HEK293 (cell line): Measurements from ENCODE around the gene ZDHHC24.

ENCODE experiments used
- CTCF ChIA-PET: fragments of 350-600 bp; formaldehyde crosslinking; extraction: SDS; loops from one replicate; lab custom pipeline; 2021; ENCODE audit warnings: antibody characterized with exemption; lab: Yijun Ruan, JAX
- POLR2A ChIA-PET: fragments of 300-600 bp; formaldehyde crosslinking; extraction: SDS; loops from one replicate; lab custom pipeline; 2020; ENCODE audit warnings: antibody characterized with exemption, inconsistent platforms; lab: Yijun Ruan, JAX
- H3K27ac ChIP-seq: fragments of 200-500 bp; sonication (Bioruptor generic); 2 replicates; pipeline ENCODE4 v1.5.1; 2014; ENCODE audit warnings: low read depth, low read length, control low read depth, inconsistent platforms; ENCODE audit errors: extremely low read depth
- H3K36me3 ChIP-seq, 2 experiments: fragments of 200-500 bp in 1 of 2; sonication (Bioruptor generic) in 1 of 2; 1 replicate in 1 of 2; 2 replicates in 1 of 2; pipeline ENCODE4 v1.5.1; 2014 to 2017; ENCODE audit warnings: inconsistent platforms in 2 of 2, low read length in 2 of 2; ENCODE audit not compliant: control insufficient read depth in 2 of 2, insufficient read depth in 1 of 2
- H3K4me1 ChIP-seq: fragments of 200-500 bp; sonication (Bioruptor generic); 2 replicates; pipeline ENCODE4 v1.5.1; 2014; ENCODE audit warnings: mild to moderate bottlenecking, low read length, inconsistent platforms; ENCODE audit not compliant: control insufficient read depth, insufficient read depth
- H3K4me3 ChIP-seq: 2 replicates; pipeline ENCODE4 v1.5.1; 2011; ENCODE audit warnings: low read depth, mild to moderate bottlenecking, control low read depth, low read length, moderate library complexity
- H3K9me3 ChIP-seq: fragments of 200-500 bp; sonication (Bioruptor generic); 2 replicates; pipeline ENCODE4 v1.5.1; 2014; ENCODE audit warnings: low read depth, low read length, inconsistent platforms; ENCODE audit not compliant: control insufficient read depth, insufficient read depth
- OVOL3 ChIP-seq: fragments of 450-650 bp; formaldehyde crosslinking; IDR thresholded peaks from 2 replicates; pipeline ENCODE4 v1.5.1; 2016; ENCODE audit warnings: missing biosample characterization, missing genetic modification characterization
- TRIM28 ChIP-seq: IDR thresholded peaks from 2 replicates; pipeline ENCODE4 v1.6.1; 2011; ENCODE audit warnings: low read length, control low read depth, borderline replicate concordance
- ZBTB48 ChIP-seq: fragments of 450-650 bp; formaldehyde crosslinking; IDR thresholded peaks from 2 replicates; pipeline ENCODE4 v1.5.1; 2016; ENCODE audit warnings: missing biosample characterization, missing genetic modification characterization
- ZFP37 ChIP-seq: fragments of 450-650 bp; formaldehyde crosslinking; IDR thresholded peaks from 2 replicates; pipeline ENCODE4 v1.5.1; 2016; ENCODE audit warnings: missing biosample characterization, missing genetic modification characterization
- ZIC2 ChIP-seq: fragments of 450-650 bp; formaldehyde crosslinking; IDR thresholded peaks from 2 replicates; pipeline ENCODE4 v1.5.1; 2016; ENCODE audit warnings: missing biosample characterization, missing genetic modification characterization
- ZNF202 ChIP-seq: fragments of 450-650 bp; formaldehyde crosslinking; IDR thresholded peaks from 2 replicates; pipeline ENCODE4 v1.5.1; 2016; ENCODE audit warnings: missing biosample characterization, missing genetic modification characterization, borderline replicate concordance
- ZNF248 ChIP-seq: fragments of 450-650 bp; formaldehyde crosslinking; IDR thresholded peaks from 2 replicates; pipeline ENCODE4 v1.5.1; 2017; ENCODE audit warnings: missing biosample characterization, missing genetic modification characterization
- ZNF274 ChIP-seq, 2 experiments: fragments of 200-500 bp in 1 of 2; fragments of 450-650 bp in 1 of 2; sonication (Bioruptor generic) in 1 of 2; formaldehyde crosslinking in 1 of 2; IDR thresholded peaks; 2 replicates each; pipeline versions ENCODE4 v1.5.1 to v1.6.1; 2014 to 2016; ENCODE audit warnings: borderline replicate concordance in 1 of 2, inconsistent platforms in 1 of 2, low read length in 1 of 2, missing biosample characterization in 1 of 2, missing genetic modification characterization in 1 of 2
- ZNF311 ChIP-seq: fragments of 450-650 bp; formaldehyde crosslinking; IDR thresholded peaks from 2 replicates; pipeline ENCODE4 v1.5.1; 2017; ENCODE audit warnings: missing biosample characterization, missing genetic modification characterization, borderline replicate concordance
- ZNF514 ChIP-seq: fragments of 450-650 bp; formaldehyde crosslinking; IDR thresholded peaks from 2 replicates; pipeline ENCODE4 v1.5.1; 2016; ENCODE audit warnings: missing biosample characterization, missing genetic modification characterization
- ZNF549 ChIP-seq: fragments of 450-650 bp; IDR thresholded peaks from 2 replicates; pipeline ENCODE4 v1.5.1; 2018; ENCODE audit warnings: missing biosample characterization, missing genetic modification characterization, mild to moderate bottlenecking, inconsistent platforms, moderate library complexity
- ZNF596 ChIP-seq: fragments of 450-650 bp; IDR thresholded peaks from 2 replicates; pipeline ENCODE4 v1.5.0; 2018; ENCODE audit warnings: missing biosample characterization, mild to moderate bottlenecking, missing genetic modification characterization, moderate library complexity
- ZNF610 ChIP-seq: fragments of 450-650 bp; formaldehyde crosslinking; IDR thresholded peaks from 2 replicates; pipeline ENCODE4 v1.5.1; 2016; ENCODE audit warnings: missing biosample characterization, missing genetic modification characterization, borderline replicate concordance
- TF ChIP-seq, protein P1 (sequence below): fragments of 450-650 bp; formaldehyde crosslinking; IDR thresholded peaks from 2 replicates; pipeline ENCODE4 v1.5.1; 2016; ENCODE audit warnings: missing biosample characterization, missing genetic modification characterization
- TF ChIP-seq, protein P2 (sequence below): fragments of 450-650 bp; formaldehyde crosslinking; IDR thresholded peaks from 2 replicates; pipeline ENCODE4 v1.5.1; 2016; ENCODE audit warnings: missing biosample characterization, missing genetic modification characterization
- TF ChIP-seq, protein P3 (sequence below): fragments of 450-650 bp; formaldehyde crosslinking; IDR thresholded peaks from 2 replicates; pipeline ENCODE4 v1.5.1; 2016; ENCODE audit warnings: missing biosample characterization, missing genetic modification characterization

The ZDHHC24 gene

DNA sequence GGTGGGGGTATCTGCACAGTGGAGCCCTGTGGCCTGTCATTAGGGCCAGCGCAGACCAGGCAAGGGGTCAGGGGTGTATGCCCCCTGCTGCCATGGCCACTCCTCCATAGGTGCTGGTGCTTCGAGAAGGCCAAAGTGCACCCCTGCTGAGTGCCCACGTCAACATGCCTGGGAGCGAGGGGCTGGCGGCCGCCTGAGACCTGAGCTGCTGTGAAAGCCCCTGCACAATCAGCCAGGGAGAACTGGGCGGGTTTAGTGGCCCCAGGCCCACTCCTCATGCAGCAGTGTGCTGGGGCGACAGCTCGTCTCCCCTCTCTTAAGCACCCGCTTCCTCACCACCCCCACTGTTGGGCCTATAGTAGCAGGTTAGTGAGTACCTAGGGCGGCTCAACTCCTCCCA lies 14.0 kb downstream of the ZDHHC24 start:
- Histone ChIP-seq H3K4me1 (no peaks in the 10 kb centered on the region), H3K36me3 (peaks cover 0 to 31% of the 10 kb centered on the region in 2 experiments; a peak in 2 of 3 replicates), H3K9me3 (no peaks in the 10 kb centered on the region)
- no peak for TF ChIP-seq ZNF274 (IDR thresholded peaks at IDR 0.05; ENCODE audit: low read length)
- TF ChIP-seq ZNF274 (tag by site-specific recombination; IDR thresholded peaks at IDR 0.05; ENCODE audit: borderline replicate concordance) = no peak
- TF ChIP-seq, all 188 proteins: peak for 0
- ChIA-PET CTCF (no interaction called here), POLR2A (interaction anchor here (1.6 kb wide), 1 partner anchor 14 kb away, joined by 5 read pairs; the partner anchor contains the start of gene ZDHHC24)
- no peak overlapping the region for H3K27ac ChIP-seq
- H3K4me3 ChIP-seq = no peak overlapping the region

DNA sequence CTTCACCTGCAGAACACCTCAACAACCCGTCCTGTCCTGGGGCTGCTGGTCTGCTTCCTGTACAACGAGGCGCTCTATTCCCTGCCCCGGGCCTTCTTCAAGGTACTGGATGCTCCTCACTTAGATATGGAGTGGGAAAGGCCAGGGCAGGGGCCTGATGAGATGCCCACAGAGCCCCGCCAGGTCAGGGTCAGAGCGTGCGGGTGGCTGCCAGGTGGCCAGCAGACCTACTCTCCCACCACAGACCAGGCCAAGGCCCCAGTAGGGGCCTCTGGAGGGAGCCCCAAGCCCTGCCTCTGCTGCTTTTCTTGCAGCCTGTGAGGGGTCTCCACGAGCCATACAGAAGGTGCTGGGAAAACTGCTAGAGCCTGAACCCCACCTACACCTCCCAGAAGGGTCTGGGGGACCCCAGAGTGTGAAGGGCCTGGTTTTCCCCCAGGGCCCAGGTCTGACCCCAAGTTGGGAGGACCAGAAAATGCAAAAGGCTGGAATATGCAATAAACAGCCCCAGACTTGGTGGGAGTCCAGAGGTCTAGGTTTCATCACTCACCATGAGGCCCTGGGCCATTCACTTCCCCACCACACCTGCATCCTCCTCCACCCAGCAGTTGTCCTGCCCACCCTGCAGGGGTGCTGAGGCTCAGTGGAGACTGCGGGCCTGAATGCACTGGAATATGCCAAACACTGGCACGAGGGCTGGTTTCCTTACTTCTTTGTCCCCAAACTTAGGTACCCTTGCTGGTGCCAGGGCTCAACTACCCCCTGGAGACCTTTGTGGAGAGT lies 14.7 kb downstream of the ZDHHC24 start:
- ChIA-PET POLR2A (interaction anchor here (1.6 kb wide), 1 partner anchor 15 kb away, joined by 5 read pairs; the partner anchor contains the start of gene ZDHHC24), CTCF (no interaction called here)
- peaks cover 0 to 34% of the 10 kb centered on the region in 2 experiments; a peak in 2 of 3 replicates for H3K36me3 ChIP-seq
- no peak overlapping the region for H3K4me3 ChIP-seq
- no peaks in the 10 kb centered on the region for H3K4me1 ChIP-seq
- H3K27ac ChIP-seq = no peak overlapping the region
- TF ChIP-seq ZIC2 (tag by site-specific recombination) = peak; percentile 54
- no peak for TF ChIP-seq TRIM28
- TF ChIP-seq ZBTB48 = no peak
- no peak for TF ChIP-seq ZNF596
- no peaks in the 10 kb centered on the region for H3K9me3 ChIP-seq

DNA sequence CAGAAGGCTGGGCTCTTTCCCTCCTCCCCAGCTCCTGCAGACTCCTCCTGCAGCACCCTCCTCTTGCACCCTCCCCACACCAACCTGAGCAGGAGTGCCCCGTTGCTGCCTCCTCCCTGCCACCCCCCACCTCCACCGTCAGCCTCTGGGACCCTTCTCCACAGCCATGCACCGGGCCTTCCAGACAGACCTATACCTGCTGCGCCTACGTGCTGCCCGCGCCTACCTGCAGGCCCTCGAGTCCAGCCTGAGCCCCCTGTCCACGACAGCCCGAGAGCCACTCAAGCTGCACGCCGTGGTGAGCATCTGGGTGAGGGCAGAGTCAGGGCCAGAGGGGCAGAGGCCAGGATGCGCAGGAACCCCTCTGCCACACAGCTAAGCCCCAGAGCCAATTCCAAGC lies 16.2 kb downstream of the ZDHHC24 start:
- CTCF ChIA-PET = interaction anchor here (0.7 kb wide), 1 partner anchor 351 kb away, joined by 3 read pairs; no protein-coding TSS in a partner anchor
- Histone ChIP-seq H3K9me3 (no peaks in the 10 kb centered on the region), H3K4me1 (no peaks in the 10 kb centered on the region), H3K4me3 (no peak overlapping the region), H3K27ac (no peak overlapping the region), H3K36me3 (peaks cover 0 to 31% of the 10 kb centered on the region in 2 experiments; a peak in 2 of 3 replicates)
- POLR2A ChIA-PET = no interaction called here
- TF ChIP-seq ZNF549 (no peak), ZNF514 (tag by site-specific recombination) (no peak), ZNF311 (tag by site-specific recombination) (no peak), ZNF202 (tag by site-specific recombination) (no peak), ZFP37 (no peak), OVOL3 (no peak), ZNF610 (tag by site-specific recombination) (no peak), ZNF248 (tag by site-specific recombination) (no peak)
- TF ChIP-seq, protein P1, sequence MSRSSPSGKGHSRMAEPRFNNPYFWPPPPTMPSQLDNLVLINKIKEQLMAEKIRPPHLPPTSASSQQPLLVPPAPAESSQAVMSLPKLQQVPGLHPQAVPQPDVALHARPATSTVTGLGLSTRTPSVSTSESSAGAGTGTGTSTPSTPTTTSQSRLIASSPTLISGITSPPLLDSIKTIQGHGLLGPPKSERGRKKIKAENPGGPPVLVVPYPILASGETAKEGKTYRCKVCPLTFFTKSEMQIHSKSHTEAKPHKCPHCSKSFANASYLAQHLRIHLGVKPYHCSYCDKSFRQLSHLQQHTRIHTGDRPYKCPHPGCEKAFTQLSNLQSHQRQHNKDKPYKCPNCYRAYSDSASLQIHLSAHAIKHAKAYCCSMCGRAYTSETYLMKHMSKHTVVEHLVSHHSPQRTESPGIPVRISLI = no peak
- TF ChIP-seq, protein P2, sequence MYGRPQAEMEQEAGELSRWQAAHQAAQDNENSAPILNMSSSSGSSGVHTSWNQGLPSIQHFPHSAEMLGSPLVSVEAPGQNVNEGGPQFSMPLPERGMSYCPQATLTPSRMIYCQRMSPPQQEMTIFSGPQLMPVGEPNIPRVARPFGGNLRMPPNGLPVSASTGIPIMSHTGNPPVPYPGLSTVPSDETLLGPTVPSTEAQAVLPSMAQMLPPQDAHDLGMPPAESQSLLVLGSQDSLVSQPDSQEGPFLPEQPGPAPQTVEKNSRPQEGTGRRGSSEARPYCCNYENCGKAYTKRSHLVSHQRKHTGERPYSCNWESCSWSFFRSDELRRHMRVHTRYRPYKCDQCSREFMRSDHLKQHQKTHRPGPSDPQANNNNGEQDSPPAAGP (tag by site-specific recombination) = no peak
- TF ChIP-seq, protein P3, sequence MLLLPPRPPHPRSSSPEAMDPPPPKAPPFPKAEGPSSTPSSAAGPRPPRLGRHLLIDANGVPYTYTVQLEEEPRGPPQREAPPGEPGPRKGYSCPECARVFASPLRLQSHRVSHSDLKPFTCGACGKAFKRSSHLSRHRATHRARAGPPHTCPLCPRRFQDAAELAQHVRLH = no peak
